HG03025 (cell line): ENCODE results near the gene KCNH1.
"Not testable (repeated sequence)": the region's sequence is repeated elsewhere in the genome, so short reads cannot be mapped to it uniquely, and the experiment has no call there.

Experiments
- ATAC-seq: cut with Tn5 transposase; IDR thresholded peaks from one replicate; pipeline ENCODE4 v1.9.1; 2021; ENCODE audit warnings: mild to moderate bottlenecking, moderate library complexity; ENCODE audit not compliant: unreplicated experiment, low FRiP score

Gene KCNH1

GRCh38 chr1:211111351-211111750 is 22.6 kb downstream of the KCNH1 start:
- no peak for ATAC-seq

- no peak for ATAC-seq
These were observed 32.5 kb downstream of the KCNH1 start for GRCh38 chr1:211101481-211101880.

- no peak for ATAC-seq
These were observed 34.6 kb downstream of the KCNH1 start for GRCh38 chr1:211099393-211099792.

- no peak for ATAC-seq
These were observed 38.6 kb downstream of the KCNH1 start for GRCh38 chr1:211095381-211095780.

- no peak for ATAC-seq
These were observed 41.0 kb downstream of the KCNH1 start for GRCh38 chr1:211092955-211093354.

GRCh38 chr1:211091867-211092266 is 42.1 kb downstream of the KCNH1 start:
- no peak for ATAC-seq

- no peak for ATAC-seq
These were observed 44.4 kb downstream of the KCNH1 start for GRCh38 chr1:211089536-211089935.

GRCh38 chr1:211088156-211088555 is 45.8 kb downstream of the KCNH1 start:
- no peak for ATAC-seq

GRCh38 chr1:211082824-211083223 is 51.1 kb downstream of the KCNH1 start:
- no peak for ATAC-seq

GRCh38 chr1:211081447-211081846 is 52.5 kb downstream of the KCNH1 start:
- ATAC-seq: not testable (repeated sequence)

- ATAC-seq: no peak
These were observed 65.0 kb downstream of the KCNH1 start for GRCh38 chr1:211068976-211069375.

- ATAC-seq: no peak
These were observed 67.1 kb downstream of the KCNH1 start for GRCh38 chr1:211066781-211067384.

GRCh38 chr1:211041838-211042237 is 92.1 kb downstream of the KCNH1 start:
- not testable (repeated sequence) for ATAC-seq

GRCh38 chr1:211037095-211037494 is 96.9 kb downstream of the KCNH1 start:
- no peak for ATAC-seq

GRCh38 chr1:211036381-211037060 is 97.4 kb downstream of the KCNH1 start:
- no peak for ATAC-seq

GRCh38 chr1:211035821-211036380 is 98.0 kb downstream of the KCNH1 start:
- no peak for ATAC-seq

- no peak for ATAC-seq
These were observed 99.9 kb downstream of the KCNH1 start for GRCh38 chr1:211033921-211034525.

- no peak for ATAC-seq
These were observed 109.0 kb downstream of the KCNH1 start for GRCh38 chr1:211024901-211025300.

GRCh38 chr1:211019266-211019665 is 114.7 kb downstream of the KCNH1 start:
- no peak for ATAC-seq

GRCh38 chr1:211018690-211019089 is 115.3 kb downstream of the KCNH1 start:
- no peak for ATAC-seq

GRCh38 chr1:211017075-211017718 is 116.8 kb downstream of the KCNH1 start:
- no peak for ATAC-seq
